PFSK-1 (cell line): ENCODE measurements around the gene SLC25A38.

Experiments
- FOXP2 ChIP-seq: optimal IDR thresholded peaks from 2 replicates; pipeline ENCODE3; 2011; ENCODE audit warnings: borderline replicate concordance, control low read depth, inconsistent platforms; ENCODE audit not compliant: insufficient read depth; ENCODE audit errors: extremely low read length, extremely low read depth
- POLR2AphosphoS5 ChIP-seq: IDR thresholded peaks from 2 replicates; pipeline ENCODE4 v1.6.1; 2012; ENCODE audit warnings: low read depth, mild to moderate bottlenecking, control low read depth, low read length, moderate library complexity
- REST ChIP-seq, 2 experiments: IDR thresholded peaks; 2 replicates each; pipeline versions ENCODE4 v1.6.1 to v1.8.0; 2011 to 2012; ENCODE audit warnings: low read depth in 2 of 2, low read length in 2 of 2, control low read depth in 1 of 2, inconsistent platforms in 1 of 2, mild to moderate bottlenecking in 1 of 2, moderate library complexity in 1 of 2; ENCODE audit not compliant: insufficient read depth in 1 of 2
- TAF1 ChIP-seq: IDR thresholded peaks from 2 replicates; pipeline ENCODE4 v1.6.1; 2012; ENCODE audit warnings: low read length, control low read depth, borderline replicate concordance; ENCODE audit not compliant: insufficient read depth

DNA sequence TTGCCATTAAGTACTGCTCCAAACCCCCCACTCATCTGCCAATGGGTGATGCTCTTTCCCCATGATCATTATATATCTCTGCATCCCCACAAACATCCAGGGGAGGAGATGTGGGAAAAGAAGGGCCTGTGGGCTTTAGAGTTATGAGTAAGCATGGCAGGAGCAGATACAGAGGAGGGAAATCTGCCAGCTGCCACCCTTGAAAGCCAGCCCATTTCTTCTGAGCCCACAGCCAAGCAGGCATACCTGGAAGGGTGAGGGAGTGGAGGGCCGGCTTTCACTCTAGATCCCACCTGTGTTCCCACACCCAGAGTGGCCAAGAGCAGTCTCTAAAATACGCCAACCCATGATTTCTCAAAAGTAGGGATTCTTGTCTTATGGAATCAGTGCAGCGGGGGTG is 1.7 kb upstream of the SLC25A38 start:
- TF ChIP-seq POLR2AphosphoS5 (no peak), REST (IDR thresholded peaks at IDR 0.05; ENCODE audit: insufficient read depth in 1 of 2, low read depth in 2 of 2, low read length in 2 of 2) (no peak), FOXP2 (no peak), TAF1 (no peak)
